Endothelial cell of umbilical vein (primary cell): ENCODE measurements around the gene TBX2. TPM values are rescaled to one million over a fixed set of nuclear protein-coding genes. Genes with fewer than 3 reads are reported as not detected.

Experiments
- BruUV-seq: library from RNA; stranded (reverse); fragments of 400-500 nt; replicated peaks from 2 replicates; lab custom pipeline; 2021; lab: Mats Ljungman, UMichigan
- CTCF ChIA-PET: fragments of 300-600, 350-600 bp; sonication (Branson Sonifier 250); formaldehyde crosslinking; loops from one replicate; lab custom pipeline; 2021; ENCODE audit warnings: antibody characterized with exemption, inconsistent platforms; lab: Charles Lee
- POLR2A ChIA-PET: fragments of 300-600, 350-600 bp; sonication (Branson Sonifier 250); formaldehyde crosslinking; loops from one replicate; lab custom pipeline; 2021; ENCODE audit warnings: antibody characterized with exemption, inconsistent platforms; lab: Charles Lee
- DNase-seq: peaks from one replicate; pipeline ENCODE4 v3.0.0-alpha.2; 2011; ENCODE audit warnings: low read depth, low spot score
- FAIRE-seq: peaks from 2 replicates; lab custom pipeline; 2011; peaks lifted over from hg19 to GRCh38; lab: Jason Lieb, UNC
- H2AFZ ChIP-seq: 2 replicates; pipeline ENCODE4 v1.6.0; 2012; ENCODE audit warnings: low read depth, low read length, control low read depth, inconsistent platforms
- H3K27ac ChIP-seq: 2 replicates; pipeline ENCODE4 v1.5.1; 2011; ENCODE audit warnings: low read depth, mild to moderate bottlenecking, control low read depth, low read length, moderate library complexity; ENCODE audit not compliant: insufficient read depth
- H3K27me3 ChIP-seq, 2 experiments: 2 replicates each; pipeline versions ENCODE4 v1.6.0 to v1.6.1; 2011; ENCODE audit warnings: low read length in 2 of 2, mixed read lengths in 1 of 2; ENCODE audit not compliant: control insufficient read depth in 2 of 2, insufficient read depth in 2 of 2
- H3K36me3 ChIP-seq, 2 experiments: 2 replicates in 1 of 2; 3 replicates in 1 of 2; pipeline ENCODE4 v1.5.1; 2011; ENCODE audit warnings: low read length in 2 of 2, mild to moderate bottlenecking in 1 of 2, moderate library complexity in 1 of 2; ENCODE audit not compliant: control insufficient read depth in 2 of 2, insufficient read depth in 2 of 2; ENCODE audit errors: extremely low read depth in 1 of 2
- H3K4me1 ChIP-seq: 3 replicates; pipeline ENCODE4 v1.5.1; 2011; ENCODE audit warnings: mild to moderate bottlenecking, low read length; ENCODE audit not compliant: control insufficient read depth, insufficient read depth; ENCODE audit errors: extremely low read depth
- H3K4me2 ChIP-seq: 2 replicates; pipeline ENCODE4 v1.6.1; 2011; ENCODE audit warnings: low read length, control low read depth, mixed read lengths; ENCODE audit not compliant: insufficient read depth
- H3K4me3 ChIP-seq, 3 experiments: fragments of 200-600 bp in 1 of 3; sonication (generic), shearing (Covaris generic) in 1 of 3; replicated peaks in 1 of 3; 2 replicates each; pipeline ENCODE4 v1.5.1; 2011 to 2016; ENCODE audit warnings: control low read depth in 3 of 3, low read length in 3 of 3, mild to moderate bottlenecking in 2 of 3, inconsistent platforms in 1 of 3, low read depth in 1 of 3, moderate library complexity in 1 of 3; ENCODE audit not compliant: insufficient read depth in 1 of 3
- H3K79me2 ChIP-seq: 2 replicates; pipeline ENCODE4 v1.6.0; 2012; ENCODE audit warnings: low read length, inconsistent platforms; ENCODE audit not compliant: control insufficient read depth, insufficient read depth
- H3K9ac ChIP-seq: replicated peaks from 2 replicates; pipeline ENCODE3; 2011; ENCODE audit warnings: low read length, control low read depth; ENCODE audit not compliant: insufficient read depth; ENCODE audit errors: extremely low read depth
- H3K9me1 ChIP-seq: replicated peaks from 3 replicates; pipeline ENCODE4 v1.6.0; 2011; ENCODE audit warnings: mild to moderate bottlenecking, low read length; ENCODE audit not compliant: control insufficient read depth, insufficient read depth; ENCODE audit errors: extremely low read depth
- H3K9me3 ChIP-seq: replicated peaks from 2 replicates; pipeline ENCODE4 v1.5.1; 2012; ENCODE audit warnings: low read length, inconsistent platforms; ENCODE audit not compliant: control insufficient read depth, insufficient read depth
- H4K20me1 ChIP-seq: replicated peaks from 2 replicates; pipeline ENCODE3; 2011; ENCODE audit warnings: mild to moderate bottlenecking, low read length; ENCODE audit not compliant: control insufficient read depth, insufficient read depth; ENCODE audit errors: extremely low read depth
- EZH2 ChIP-seq: IDR thresholded peaks from 2 replicates; pipeline ENCODE4 v1.6.1; 2012; ENCODE audit warnings: borderline replicate concordance, low read depth, mild to moderate bottlenecking, moderate library complexity, low read length, inconsistent platforms; ENCODE audit not compliant: severe bottlenecking
- FOS ChIP-seq: IDR thresholded peaks from 2 replicates; pipeline ENCODE4 v1.6.1; 2011; ENCODE audit warnings: mild to moderate bottlenecking, low read length, moderate library complexity, borderline replicate concordance; ENCODE audit not compliant: insufficient read depth
- GATA2 ChIP-seq: IDR thresholded peaks from 2 replicates; pipeline ENCODE4 v1.7.0; 2011; ENCODE audit warnings: low read depth, mild to moderate bottlenecking, moderate library complexity, mixed read lengths, low read length; ENCODE audit not compliant: insufficient read length, insufficient read depth
- MYC ChIP-seq: IDR thresholded peaks from one replicate; pipeline ENCODE4 v1.6.1; 2011; ENCODE audit warnings: mild to moderate bottlenecking, low read depth, low read length
- POLR2A ChIP-seq: IDR thresholded peaks from 2 replicates; pipeline ENCODE4 v1.6.1; 2012; ENCODE audit warnings: low read depth, mild to moderate bottlenecking, control low read depth, low read length
- POLR2AphosphoS5 ChIP-seq: IDR thresholded peaks from 2 replicates; pipeline ENCODE4 v1.6.1; 2012; ENCODE audit warnings: low read depth, mild to moderate bottlenecking, control low read depth, low read length, moderate library complexity; ENCODE audit not compliant: insufficient read depth
- dilution Hi-C: fragments of 300-500 bp; cut with MboI; formaldehyde crosslinking; loops from one replicate; pipeline ENCODE4 v1.15.0; 2019; ENCODE audit warnings: low sequenced_read_pairs; ENCODE audit not compliant: extremely low pct_ligation_motif_present
- intact Hi-C: fragments of 100-400 bp; cut with micrococcal nuclease; formaldehyde crosslinking; loops from one replicate; pipeline ENCODE4 v1.10.0; 2022
- polyA plus RNA-seq, 4 experiments: library from polyadenylated mRNA; depleted of rRNA in 3 of 4; stranded (reverse) in 3 of 4; unstranded in 1 of 4; fragments of >200 nt; gene quantifications; 2 replicates each; pipeline versions ENCODE4 v1.2.1 to v1.2.3, GENCODE V29; 2011 to 2012; ENCODE audit warnings: missing spikeins in 1 of 4
- total RNA-seq: library from RNA; stranded (reverse); gene quantifications from 2 replicates; pipeline ENCODE4 v1.2.3, GENCODE V29; 2021

The TBX2 gene
- total and polyA plus RNA-seq, 2 donors (not counting 3 experiments of a cell fraction or from before 2014, with no cell fraction given): not detected

- no peak overlapping the region for H3K4me2 ChIP-seq
- DNase-seq (no peak), FAIRE-seq (no peak)
- no peaks in the 10 kb centered on the region for H4K20me1 ChIP-seq
- intact Hi-C loops: no loop called here
- H3K9me3 ChIP-seq: no peaks in the 10 kb centered on the region
- peaks cover 10% of the 10 kb centered on the region for H3K4me1 ChIP-seq
- H2AFZ ChIP-seq: no peak overlapping the region
- H3K27me3 ChIP-seq: peaks cover 81 to 92% of the 10 kb centered on the region in 2 experiments
- ChIA-PET CTCF (interaction anchor here (0.8 to 1.5 kb wide), 3 partner anchors 12 to 168 kb away, joined by 3 read pairs; no protein-coding TSS in a partner anchor), POLR2A (no interaction called here)
- H3K27ac ChIP-seq: no peak overlapping the region
- dilution Hi-C loops: no loop called here
- no peaks in the 10 kb centered on the region for H3K36me3 ChIP-seq
- H3K4me3 ChIP-seq: no peak overlapping the region
- H3K9me1 ChIP-seq: no peaks in the 10 kb centered on the region
- H3K79me2 ChIP-seq: no peaks in the 10 kb centered on the region
- no peak overlapping the region for H3K9ac ChIP-seq
- TF ChIP-seq FOS: no peak
- no peak for TF ChIP-seq MYC
- TF ChIP-seq POLR2A: no peak
- no peak for TF ChIP-seq POLR2AphosphoS5
- no TSS peak for BruUV-seq
Measured at GRCh38 chr17:61406537-61406845, 6.8 kb downstream of the TBX2 start.

- FAIRE-seq (no peak), DNase-seq (no peak)
- no peak overlapping the region for H3K27ac ChIP-seq
- H3K9ac ChIP-seq: no peak overlapping the region
- H2AFZ ChIP-seq: no peak overlapping the region
- H3K36me3 ChIP-seq: no peaks in the 10 kb centered on the region
- no peak overlapping the region for H3K4me3 ChIP-seq
- H4K20me1 ChIP-seq: no peaks in the 10 kb centered on the region
- no peaks in the 10 kb centered on the region for H3K9me1 ChIP-seq
- intact Hi-C loops: no loop called here
- ChIA-PET CTCF (interaction anchor here (1.0 to 6.4 kb wide), 3 partner anchors 15 to 687 kb away, joined by 3 to 53 read pairs (median 3); no protein-coding TSS in a partner anchor), POLR2A (no interaction called here)
- dilution Hi-C loops: no loop called here
- H3K79me2 ChIP-seq: no peaks in the 10 kb centered on the region
- no peaks in the 10 kb centered on the region for H3K9me3 ChIP-seq
- peaks cover 14% of the 10 kb centered on the region for H3K4me1 ChIP-seq
- H3K4me2 ChIP-seq: no peak overlapping the region
- BruUV-seq: no TSS peak
- peaks cover 73 to 87% of the 10 kb centered on the region in 2 experiments for H3K27me3 ChIP-seq
- TF ChIP-seq EZH2 (peak; percentile 55), GATA2 (no peak)
Measured at GRCh38 chr17:61406971-61407911, 7.6 kb downstream of the TBX2 start.
